ENCODE results near the gene PLEKHA8.

DNA sequence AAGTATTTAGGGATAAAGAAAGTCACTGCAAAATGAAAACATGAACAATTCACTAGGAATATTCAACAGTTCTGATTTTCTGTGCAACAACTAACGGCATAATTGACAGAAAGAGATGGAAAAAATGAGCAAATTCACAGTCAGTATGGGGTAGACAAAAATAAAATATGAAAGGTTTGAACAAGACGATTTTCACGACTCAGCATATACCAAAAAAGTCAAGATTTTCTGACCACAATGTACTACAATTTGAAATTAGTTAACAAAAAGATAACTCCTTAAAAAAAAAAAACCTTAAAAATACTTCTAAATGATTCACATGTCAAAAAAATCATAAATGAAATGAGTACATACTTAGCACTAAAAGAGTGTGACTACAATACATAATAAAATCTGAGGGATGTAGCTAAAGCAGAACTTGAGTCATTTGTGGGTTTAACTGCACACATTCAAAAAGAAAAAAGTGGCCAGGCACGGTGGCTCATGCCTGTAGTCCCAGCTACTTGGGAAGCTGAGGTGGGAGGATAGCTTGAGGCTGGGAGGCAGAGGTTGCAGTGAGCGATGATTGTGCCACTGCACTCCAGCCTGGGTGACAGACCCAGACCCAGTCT lies 84.0 kb downstream of the PLEKHA8 start:
- TF ChIP-seq POLR2A (IDR thresholded peaks at IDR 0.05), result no peak
- TF ChIP-seq, protein P1, sequence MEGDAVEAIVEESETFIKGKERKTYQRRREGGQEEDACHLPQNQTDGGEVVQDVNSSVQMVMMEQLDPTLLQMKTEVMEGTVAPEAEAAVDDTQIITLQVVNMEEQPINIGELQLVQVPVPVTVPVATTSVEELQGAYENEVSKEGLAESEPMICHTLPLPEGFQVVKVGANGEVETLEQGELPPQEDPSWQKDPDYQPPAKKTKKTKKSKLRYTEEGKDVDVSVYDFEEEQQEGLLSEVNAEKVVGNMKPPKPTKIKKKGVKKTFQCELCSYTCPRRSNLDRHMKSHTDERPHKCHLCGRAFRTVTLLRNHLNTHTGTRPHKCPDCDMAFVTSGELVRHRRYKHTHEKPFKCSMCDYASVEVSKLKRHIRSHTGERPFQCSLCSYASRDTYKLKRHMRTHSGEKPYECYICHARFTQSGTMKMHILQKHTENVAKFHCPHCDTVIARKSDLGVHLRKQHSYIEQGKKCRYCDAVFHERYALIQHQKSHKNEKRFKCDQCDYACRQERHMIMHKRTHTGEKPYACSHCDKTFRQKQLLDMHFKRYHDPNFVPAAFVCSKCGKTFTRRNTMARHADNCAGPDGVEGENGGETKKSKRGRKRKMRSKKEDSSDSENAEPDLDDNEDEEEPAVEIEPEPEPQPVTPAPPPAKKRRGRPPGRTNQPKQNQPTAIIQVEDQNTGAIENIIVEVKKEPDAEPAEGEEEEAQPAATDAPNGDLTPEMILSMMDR (IDR thresholded peaks at IDR 0.05 in 4 of 5, conservative IDR thresholded peaks at IDR 0.05 in 1 of 5), result no peak
